ENCODE measurements around the gene CLRN2. TPM values are rescaled to one million over a fixed set of nuclear protein-coding genes. Genes with fewer than 3 reads are reported as not detected.

Gene CLRN2
- total RNA-seq, 1 donor from 2014 or later, result not detected

DNA sequence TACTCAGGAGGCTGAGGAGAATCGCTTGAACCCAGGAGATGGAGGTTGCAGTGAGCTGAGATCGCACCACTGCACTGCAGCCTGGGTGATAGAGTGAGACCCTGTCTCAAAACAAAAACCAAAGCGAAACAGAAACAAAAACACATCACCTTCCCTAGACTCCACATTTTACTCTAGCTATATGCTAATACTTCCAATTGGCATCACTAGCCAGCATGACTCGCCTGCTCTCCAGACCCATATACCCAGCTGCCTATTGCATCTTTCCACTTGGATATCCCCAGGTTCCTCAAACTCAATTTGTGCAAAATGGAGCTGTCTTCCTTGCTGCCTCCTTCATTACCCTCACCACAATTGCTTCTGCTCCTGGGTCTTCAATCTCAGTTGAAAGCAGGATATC is 39.6 kb downstream of the CLRN2 start:
- H3K9me3 Mint-ChIP-seq (ENCODE audit: unreplicated experiment), result no peaks in the 10 kb centered on the region
- no peaks in the 10 kb centered on the region for H3K36me3 Mint-ChIP-seq (ENCODE audit: unreplicated experiment)
- no peak for DNase-seq (ENCODE audit: extremely low spot score, unreplicated experiment)
- peaks cover 38% of the 10 kb centered on the region for H3K27me3 Mint-ChIP-seq (ENCODE audit: unreplicated experiment)
- TF ChIP-seq, protein P1, sequence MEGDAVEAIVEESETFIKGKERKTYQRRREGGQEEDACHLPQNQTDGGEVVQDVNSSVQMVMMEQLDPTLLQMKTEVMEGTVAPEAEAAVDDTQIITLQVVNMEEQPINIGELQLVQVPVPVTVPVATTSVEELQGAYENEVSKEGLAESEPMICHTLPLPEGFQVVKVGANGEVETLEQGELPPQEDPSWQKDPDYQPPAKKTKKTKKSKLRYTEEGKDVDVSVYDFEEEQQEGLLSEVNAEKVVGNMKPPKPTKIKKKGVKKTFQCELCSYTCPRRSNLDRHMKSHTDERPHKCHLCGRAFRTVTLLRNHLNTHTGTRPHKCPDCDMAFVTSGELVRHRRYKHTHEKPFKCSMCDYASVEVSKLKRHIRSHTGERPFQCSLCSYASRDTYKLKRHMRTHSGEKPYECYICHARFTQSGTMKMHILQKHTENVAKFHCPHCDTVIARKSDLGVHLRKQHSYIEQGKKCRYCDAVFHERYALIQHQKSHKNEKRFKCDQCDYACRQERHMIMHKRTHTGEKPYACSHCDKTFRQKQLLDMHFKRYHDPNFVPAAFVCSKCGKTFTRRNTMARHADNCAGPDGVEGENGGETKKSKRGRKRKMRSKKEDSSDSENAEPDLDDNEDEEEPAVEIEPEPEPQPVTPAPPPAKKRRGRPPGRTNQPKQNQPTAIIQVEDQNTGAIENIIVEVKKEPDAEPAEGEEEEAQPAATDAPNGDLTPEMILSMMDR (IDR thresholded peaks at IDR 0.05), result no peak
- no peaks in the 10 kb centered on the region for H3K4me1 Mint-ChIP-seq (ENCODE audit: unreplicated experiment)
- no peak overlapping the region for H3K27ac Mint-ChIP-seq (ENCODE audit: unreplicated experiment)
- H3K4me3 Mint-ChIP-seq (ENCODE audit: unreplicated experiment), result no peak overlapping the region

DNA sequence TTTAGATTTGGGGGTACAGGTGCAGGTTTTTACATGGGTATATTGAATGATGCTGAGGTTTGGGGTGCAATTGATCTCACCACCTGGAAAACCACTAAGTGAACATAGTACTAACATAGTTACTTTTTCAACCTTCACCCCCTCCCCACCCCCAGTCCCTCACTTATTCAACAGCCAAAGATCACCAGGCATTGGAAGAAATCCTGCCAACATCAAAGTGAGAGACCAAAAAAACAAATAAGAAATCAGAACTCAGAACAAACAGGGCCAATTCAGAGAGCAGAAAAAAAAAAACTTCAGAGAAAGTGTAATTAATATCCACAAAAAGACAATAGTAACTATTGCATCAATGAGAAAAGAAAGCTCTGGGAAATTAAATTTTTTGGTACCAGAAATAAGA is 41.5 kb downstream of the CLRN2 start:
- Mint-ChIP-seq H3K27ac (ENCODE audit: unreplicated experiment) (no peak overlapping the region), H3K4me3 (ENCODE audit: unreplicated experiment) (no peak overlapping the region), H3K4me1 (ENCODE audit: unreplicated experiment) (peaks cover 3% of the 10 kb centered on the region), H3K9me3 (ENCODE audit: unreplicated experiment) (no peaks in the 10 kb centered on the region), H3K27me3 (ENCODE audit: unreplicated experiment) (peaks cover 35% of the 10 kb centered on the region), H3K36me3 (ENCODE audit: unreplicated experiment) (no peaks in the 10 kb centered on the region)
- DNase-seq (ENCODE audit: extremely low spot score, unreplicated experiment), result no peak
- TF ChIP-seq, protein P1 (IDR thresholded peaks at IDR 0.05), result no peak

- TF ChIP-seq, protein P1 (IDR thresholded peaks at IDR 0.05), result no peak
- H3K4me1 Mint-ChIP-seq (ENCODE audit: unreplicated experiment), result peaks cover 5% of the 10 kb centered on the region
- no peaks in the 10 kb centered on the region for H3K36me3 Mint-ChIP-seq (ENCODE audit: unreplicated experiment)
- no peaks in the 10 kb centered on the region for H3K9me3 Mint-ChIP-seq (ENCODE audit: unreplicated experiment)
- no peak overlapping the region for H3K4me3 Mint-ChIP-seq (ENCODE audit: unreplicated experiment)
- H3K27ac Mint-ChIP-seq (ENCODE audit: unreplicated experiment), result no peak overlapping the region
- no peak for DNase-seq (ENCODE audit: extremely low spot score, unreplicated experiment)
- peaks cover 29% of the 10 kb centered on the region for H3K27me3 Mint-ChIP-seq (ENCODE audit: unreplicated experiment)
Observed at GRCh38 chr4:17557880-17558279, 42.9 kb downstream of the CLRN2 start.

GRCh38 chr4:17558941-17559708 is 44.2 kb downstream of the CLRN2 start:
- TF ChIP-seq, protein P1 (IDR thresholded peaks at IDR 0.05), result no peak
- Mint-ChIP-seq H3K36me3 (ENCODE audit: unreplicated experiment) (no peaks in the 10 kb centered on the region), H3K4me1 (ENCODE audit: unreplicated experiment) (peaks cover 5% of the 10 kb centered on the region), H3K9me3 (ENCODE audit: unreplicated experiment) (no peaks in the 10 kb centered on the region), H3K27ac (ENCODE audit: unreplicated experiment) (no peak overlapping the region), H3K4me3 (ENCODE audit: unreplicated experiment) (no peak overlapping the region), H3K27me3 (ENCODE audit: unreplicated experiment) (peaks cover 29% of the 10 kb centered on the region)
- no peak for DNase-seq (ENCODE audit: extremely low spot score, unreplicated experiment)

DNA sequence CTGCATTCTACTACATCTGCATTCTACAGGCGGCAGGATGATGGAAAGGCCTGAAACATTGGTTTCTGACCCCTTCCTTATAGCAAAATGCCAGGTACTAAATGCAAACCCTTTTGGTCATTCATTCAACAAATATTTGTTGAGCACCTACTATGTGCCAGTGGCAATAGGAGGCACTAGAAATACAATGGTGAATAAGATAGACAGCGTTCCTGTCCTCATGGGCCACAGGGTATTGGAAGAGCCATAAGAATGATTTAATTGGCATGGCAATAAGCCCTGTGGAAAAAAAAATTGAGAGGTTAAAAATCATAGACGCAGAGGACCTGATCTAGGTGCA is 44.7 kb downstream of the CLRN2 start:
- no peaks in the 10 kb centered on the region for H3K9me3 Mint-ChIP-seq (ENCODE audit: unreplicated experiment)
- peaks cover 5% of the 10 kb centered on the region for H3K4me1 Mint-ChIP-seq (ENCODE audit: unreplicated experiment)
- H3K36me3 Mint-ChIP-seq (ENCODE audit: unreplicated experiment), result no peaks in the 10 kb centered on the region
- no peak overlapping the region for H3K27ac Mint-ChIP-seq (ENCODE audit: unreplicated experiment)
- TF ChIP-seq, protein P1 (IDR thresholded peaks at IDR 0.05), result no peak
- no peak for DNase-seq (ENCODE audit: extremely low spot score, unreplicated experiment)
- peaks cover 27% of the 10 kb centered on the region for H3K27me3 Mint-ChIP-seq (ENCODE audit: unreplicated experiment)
- H3K4me3 Mint-ChIP-seq (ENCODE audit: unreplicated experiment), result no peak overlapping the region

Measured in osteocyte (in vitro differentiated cells).